GM23338 (cell line): ENCODE data around the gene TMEM123. TPM values are rescaled to one million over a fixed set of nuclear protein-coding genes. Genes with fewer than 3 reads are reported as not detected.

Experiments used
- ATAC-seq: fragments of 200-7000 bp; cut with Tn5 transposase; 3 replicates; pipeline ENCODE4 v1.9.1; 2020
- DNase-seq: peaks from one replicate; pipeline ENCODE4 v3.0.0-alpha.2; 2015; ENCODE audit warnings: low spot score
- H2AFZ ChIP-seq: fragments of 200-600 bp; sonication (generic); 2 replicates; pipeline ENCODE4 v1.8.0; 2016; ENCODE audit warnings: antibody characterized with exemption, mild to moderate bottlenecking, moderate library complexity
- H3F3A ChIP-seq: fragments of 200-600 bp; sonication (generic); replicated peaks from 2 replicates; pipeline ENCODE4 v1.8.0; 2017; ENCODE audit warnings: antibody characterized with exemption, mixed run types, low read depth
- H3K27ac ChIP-seq: fragments of 200-600 bp; sonication (generic); 2 replicates; pipeline ENCODE4 v1.6.1; 2016; ENCODE audit warnings: low read depth
- H3K27me3 ChIP-seq: fragments of 200-600 bp; sonication (generic); 2 replicates; pipeline ENCODE4 v1.8.0; 2016; ENCODE audit warnings: mild to moderate bottlenecking, mixed run types, moderate library complexity; ENCODE audit not compliant: insufficient read depth
- H3K36me3 ChIP-seq: fragments of 200-600 bp; sonication (generic); 2 replicates; pipeline ENCODE4 v1.8.0; 2016; ENCODE audit warnings: mild to moderate bottlenecking; ENCODE audit not compliant: insufficient read depth
- H3K4me1 ChIP-seq: fragments of 200-600 bp; sonication (generic); 2 replicates; pipeline ENCODE4 v1.8.0; 2016; ENCODE audit warnings: mild to moderate bottlenecking, moderate library complexity; ENCODE audit not compliant: insufficient read depth
- H3K4me2 ChIP-seq: fragments of 200-600 bp; sonication (generic); 2 replicates; pipeline ENCODE4 v1.7.1; 2017; ENCODE audit warnings: mixed run types
- H3K4me3 ChIP-seq: fragments of 200-600 bp; sonication (generic); 2 replicates; pipeline ENCODE4 v1.6.1; 2016; ENCODE audit warnings: mixed run types
- H3K79me2 ChIP-seq: fragments of 200-600 bp; sonication (generic); replicated peaks from 2 replicates; pipeline ENCODE4 v1.8.0; 2017; ENCODE audit warnings: mild to moderate bottlenecking; ENCODE audit not compliant: insufficient read depth
- H3K9me2 ChIP-seq: fragments of 200-600 bp; sonication (generic); 2 replicates; pipeline ENCODE4 v1.8.0; 2017; ENCODE audit not compliant: insufficient read depth
- H4K20me1 ChIP-seq: fragments of 200-600 bp; sonication (generic); replicated peaks from 2 replicates; pipeline ENCODE4 v1.8.0; 2017; ENCODE audit warnings: mild to moderate bottlenecking; ENCODE audit not compliant: insufficient read depth
- H3K27ac Mint-ChIP-seq: 2 replicates; pipeline ENCODE4 v1.8.0; 2020; ENCODE audit warnings: inconsistent platforms, mild to moderate bottlenecking, moderate library complexity, mixed read lengths
- H3K27me3 Mint-ChIP-seq: 3 replicates; pipeline ENCODE4 v1.8.0; 2022; ENCODE audit warnings: low read depth, mild to moderate bottlenecking, moderate library complexity, mixed read lengths, inconsistent platforms; ENCODE audit not compliant: insufficient read depth, poor library complexity
- H3K36me3 Mint-ChIP-seq: 3 replicates; pipeline ENCODE4 v1.8.0; 2021; ENCODE audit warnings: low read depth, mild to moderate bottlenecking, inconsistent platforms, moderate library complexity, mixed read lengths
- H3K4me1 Mint-ChIP-seq: 3 replicates; pipeline ENCODE4 v1.8.0; 2020; ENCODE audit warnings: mild to moderate bottlenecking, inconsistent platforms, mixed read lengths
- H3K4me3 Mint-ChIP-seq: 3 replicates; pipeline ENCODE4 v1.8.0; 2021; ENCODE audit warnings: moderate library complexity, mild to moderate bottlenecking, inconsistent platforms, mixed read lengths
- H3K9me3 Mint-ChIP-seq: 3 replicates; pipeline ENCODE4 v1.8.0; 2020; ENCODE audit warnings: moderate library complexity, mild to moderate bottlenecking, inconsistent platforms, mixed read lengths
- CREB1 ChIP-seq: fragments of 250-450 bp; sonication (Bioruptor Pico); IDR thresholded peaks from 2 replicates; pipeline ENCODE4 v1.5.0; 2020; ENCODE audit warnings: low read depth, mild to moderate bottlenecking, moderate library complexity
- EZH2 ChIP-seq: fragments of 200-600 bp; sonication (generic); IDR thresholded peaks from one replicate; pipeline ENCODE4 v1.8.0; 2017; ENCODE audit warnings: antibody characterized with exemption, mild to moderate bottlenecking, low read depth; ENCODE audit not compliant: unreplicated experiment
- EZH2phosphoT487 ChIP-seq: fragments of 200-600 bp; sonication (generic); IDR thresholded peaks from one replicate; pipeline ENCODE4 v1.8.1; 2018; ENCODE audit warnings: antibody characterized with exemption; ENCODE audit not compliant: unreplicated experiment
- JUNB ChIP-seq: IDR thresholded peaks from one replicate; pipeline ENCODE4 v1.6.1; 2016; ENCODE audit warnings: antibody characterized with exemption; ENCODE audit not compliant: unreplicated experiment
- NANOG ChIP-seq: IDR thresholded peaks from 2 replicates; pipeline ENCODE4 v1.6.1; 2016; ENCODE audit warnings: antibody characterized with exemption, borderline replicate concordance
- POLR2AphosphoS5 ChIP-seq: IDR thresholded peaks from 2 replicates; pipeline ENCODE4 v1.6.1; 2016; ENCODE audit warnings: antibody characterized with exemption, low read depth
- STAT1 ChIP-seq: IDR thresholded peaks from one replicate; pipeline ENCODE4 v1.6.1; 2016; ENCODE audit warnings: antibody characterized with exemption; ENCODE audit not compliant: unreplicated experiment
- ZNF114 ChIP-seq: fragments of 250-450 bp; sonication (Bioruptor Pico); IDR thresholded peaks from 2 replicates; pipeline ENCODE4 v1.5.0; 2020; ENCODE audit warnings: mild to moderate bottlenecking, moderate library complexity
- ZNF331 ChIP-seq: fragments of 250-450 bp; sonication (Bioruptor Pico); IDR thresholded peaks from 2 replicates; pipeline ENCODE4 v1.5.0; 2020; ENCODE audit warnings: low read depth, mild to moderate bottlenecking, moderate library complexity
- polyA plus RNA-seq: library from polyadenylated mRNA; unstranded; fragments of >200 nt; fragmentation: Nextera tagmentation; extraction: Ambion mirVana; gene quantifications from 2 replicates; pipeline ENCODE4 v1.2.1, GENCODE V29; 2016
- total RNA-seq: library from RNA; depleted of rRNA; stranded (reverse); fragments of >200 nt; shearing (Covaris generic); gene quantifications from 2 replicates; pipeline ENCODE4 v1.2.3, GENCODE V29; 2014
- TF ChIP-seq, protein P1 (sequence below): fragments of 250-450 bp; sonication (Bioruptor Pico); IDR thresholded peaks from 2 replicates; pipeline ENCODE4 v1.5.0; 2020; ENCODE audit warnings: mild to moderate bottlenecking, moderate library complexity
- TF ChIP-seq, protein P2 (sequence below), 2 experiments: fragments of 200-600 bp in 1 of 2; sonication (generic) in 1 of 2; conservative IDR thresholded peaks; 2 replicates each; pipeline versions ENCODE4 v1.5.1 to v1.6.1; 2016 to 2017; ENCODE audit warnings: antibody characterized with exemption in 2 of 2, low read depth in 2 of 2, mild to moderate bottlenecking in 2 of 2, moderate library complexity in 1 of 2
- TF ChIP-seq, protein P3 (sequence below): IDR thresholded peaks from one replicate; pipeline ENCODE4 v1.6.1; 2018; ENCODE audit warnings: antibody characterized with exemption; ENCODE audit not compliant: unreplicated experiment
- TF ChIP-seq, protein P4 (sequence below): IDR thresholded peaks from 2 replicates; pipeline ENCODE4 v1.6.1; 2016; ENCODE audit warnings: antibody characterized with exemption

TMEM123 gene
- total and polyA plus RNA-seq, 2 experiments from 2014 or later, result 44.1 to 61.0 TPM

DNA sequence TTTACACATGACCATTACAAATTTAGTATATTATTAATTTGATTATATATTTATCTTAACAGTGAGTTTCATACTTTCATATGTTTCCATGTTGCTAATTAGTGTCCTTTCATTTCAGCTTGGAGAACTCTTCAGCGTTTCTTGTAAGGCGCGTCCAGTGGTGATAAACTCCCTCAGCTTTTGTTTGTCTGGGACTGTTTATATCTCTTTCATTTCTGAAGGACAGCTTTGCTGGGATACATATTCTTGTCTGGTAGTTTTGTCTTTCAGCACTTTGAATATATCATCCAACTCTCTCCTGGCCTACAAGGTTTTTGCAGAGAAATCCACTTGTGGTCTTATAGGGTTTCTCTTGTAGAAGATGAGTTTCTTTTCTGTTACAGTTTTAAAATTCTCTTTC, 93.2 kb downstream of the TMEM123 start:
- DNase-seq, result no peak
- H3K4me3 Mint-ChIP-seq, result no peak overlapping the region
- Histone ChIP-seq H3K9me2 (no peaks in the 10 kb centered on the region), H4K20me1 (peaks cover 8% of the 10 kb centered on the region; the same call in 1 of the 2 replicates), H3K36me3 (no peaks in the 10 kb centered on the region), H3K4me3 (no peak overlapping the region), H3K4me2 (no peak overlapping the region), H2AFZ (no peak overlapping the region), H3K4me1 (no peaks in the 10 kb centered on the region), H3K79me2 (peaks cover 26% of the 10 kb centered on the region), H3K27ac (no peak overlapping the region), H3F3A (no peaks in the 10 kb centered on the region), H3K27me3 (no peaks in the 10 kb centered on the region)
- no peaks in the 10 kb centered on the region for H3K4me1 Mint-ChIP-seq
- H3K36me3 Mint-ChIP-seq, result peaks cover 46% of the 10 kb centered on the region
- no peak overlapping the region for H3K27ac Mint-ChIP-seq
- TF ChIP-seq, protein P1, sequence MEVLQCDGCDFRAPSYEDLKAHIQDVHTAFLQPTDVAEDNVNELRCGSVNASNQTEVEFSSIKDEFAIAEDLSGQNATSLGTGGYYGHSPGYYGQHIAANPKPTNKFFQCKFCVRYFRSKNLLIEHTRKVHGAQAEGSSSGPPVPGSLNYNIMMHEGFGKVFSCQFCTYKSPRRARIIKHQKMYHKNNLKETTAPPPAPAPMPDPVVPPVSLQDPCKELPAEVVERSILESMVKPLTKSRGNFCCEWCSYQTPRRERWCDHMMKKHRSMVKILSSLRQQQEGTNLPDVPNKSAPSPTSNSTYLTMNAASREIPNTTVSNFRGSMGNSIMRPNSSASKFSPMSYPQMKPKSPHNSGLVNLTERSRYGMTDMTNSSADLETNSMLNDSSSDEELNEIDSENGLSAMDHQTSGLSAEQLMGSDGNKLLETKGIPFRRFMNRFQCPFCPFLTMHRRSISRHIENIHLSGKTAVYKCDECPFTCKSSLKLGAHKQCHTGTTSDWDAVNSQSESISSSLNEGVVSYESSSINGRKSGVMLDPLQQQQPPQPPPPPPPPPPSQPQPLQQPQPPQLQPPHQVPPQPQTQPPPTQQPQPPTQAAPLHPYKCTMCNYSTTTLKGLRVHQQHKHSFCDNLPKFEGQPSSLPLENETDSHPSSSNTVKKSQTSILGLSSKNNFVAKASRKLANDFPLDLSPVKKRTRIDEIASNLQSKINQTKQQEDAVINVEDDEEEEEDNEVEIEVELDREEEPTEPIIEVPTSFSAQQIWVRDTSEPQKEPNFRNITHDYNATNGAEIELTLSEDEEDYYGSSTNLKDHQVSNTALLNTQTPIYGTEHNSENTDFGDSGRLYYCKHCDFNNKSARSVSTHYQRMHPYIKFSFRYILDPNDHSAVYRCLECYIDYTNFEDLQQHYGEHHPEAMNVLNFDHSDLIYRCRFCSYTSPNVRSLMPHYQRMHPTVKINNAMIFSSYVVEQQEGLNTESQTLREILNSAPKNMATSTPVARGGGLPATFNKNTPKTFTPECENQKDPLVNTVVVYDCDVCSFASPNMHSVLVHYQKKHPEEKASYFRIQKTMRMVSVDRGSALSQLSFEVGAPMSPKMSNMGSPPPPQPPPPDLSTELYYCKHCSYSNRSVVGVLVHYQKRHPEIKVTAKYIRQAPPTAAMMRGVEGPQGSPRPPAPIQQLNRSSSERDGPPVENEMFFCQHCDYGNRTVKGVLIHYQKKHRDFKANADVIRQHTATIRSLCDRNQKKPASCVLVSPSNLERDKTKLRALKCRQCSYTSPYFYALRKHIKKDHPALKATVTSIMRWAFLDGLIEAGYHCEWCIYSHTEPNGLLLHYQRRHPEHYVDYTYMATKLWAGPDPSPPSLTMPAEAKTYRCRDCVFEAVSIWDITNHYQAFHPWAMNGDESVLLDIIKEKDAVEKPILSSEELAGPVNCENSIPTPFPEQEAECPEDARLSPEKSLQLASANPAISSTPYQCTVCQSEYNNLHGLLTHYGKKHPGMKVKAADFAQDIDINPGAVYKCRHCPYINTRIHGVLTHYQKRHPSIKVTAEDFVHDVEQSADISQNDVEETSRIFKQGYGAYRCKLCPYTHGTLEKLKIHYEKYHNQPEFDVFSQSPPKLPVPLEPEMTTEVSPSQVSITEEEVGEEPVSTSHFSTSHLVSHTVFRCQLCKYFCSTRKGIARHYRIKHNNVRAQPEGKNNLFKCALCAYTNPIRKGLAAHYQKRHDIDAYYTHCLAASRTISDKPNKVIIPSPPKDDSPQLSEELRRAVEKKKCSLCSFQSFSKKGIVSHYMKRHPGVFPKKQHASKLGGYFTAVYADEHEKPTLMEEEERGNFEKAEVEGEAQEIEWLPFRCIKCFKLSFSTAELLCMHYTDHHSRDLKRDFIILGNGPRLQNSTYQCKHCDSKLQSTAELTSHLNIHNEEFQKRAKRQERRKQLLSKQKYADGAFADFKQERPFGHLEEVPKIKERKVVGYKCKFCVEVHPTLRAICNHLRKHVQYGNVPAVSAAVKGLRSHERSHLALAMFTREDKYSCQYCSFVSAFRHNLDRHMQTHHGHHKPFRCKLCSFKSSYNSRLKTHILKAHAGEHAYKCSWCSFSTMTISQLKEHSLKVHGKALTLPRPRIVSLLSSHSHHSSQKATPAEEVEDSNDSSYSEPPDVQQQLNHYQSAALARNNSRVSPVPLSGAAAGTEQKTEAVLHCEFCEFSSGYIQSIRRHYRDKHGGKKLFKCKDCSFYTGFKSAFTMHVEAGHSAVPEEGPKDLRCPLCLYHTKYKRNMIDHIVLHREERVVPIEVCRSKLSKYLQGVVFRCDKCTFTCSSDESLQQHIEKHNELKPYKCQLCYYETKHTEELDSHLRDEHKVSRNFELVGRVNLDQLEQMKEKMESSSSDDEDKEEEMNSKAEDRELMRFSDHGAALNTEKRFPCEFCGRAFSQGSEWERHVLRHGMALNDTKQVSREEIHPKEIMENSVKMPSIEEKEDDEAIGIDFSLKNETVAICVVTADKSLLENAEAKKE (CRISPR knock-in tag), result no peak
- TF ChIP-seq, protein P2, sequence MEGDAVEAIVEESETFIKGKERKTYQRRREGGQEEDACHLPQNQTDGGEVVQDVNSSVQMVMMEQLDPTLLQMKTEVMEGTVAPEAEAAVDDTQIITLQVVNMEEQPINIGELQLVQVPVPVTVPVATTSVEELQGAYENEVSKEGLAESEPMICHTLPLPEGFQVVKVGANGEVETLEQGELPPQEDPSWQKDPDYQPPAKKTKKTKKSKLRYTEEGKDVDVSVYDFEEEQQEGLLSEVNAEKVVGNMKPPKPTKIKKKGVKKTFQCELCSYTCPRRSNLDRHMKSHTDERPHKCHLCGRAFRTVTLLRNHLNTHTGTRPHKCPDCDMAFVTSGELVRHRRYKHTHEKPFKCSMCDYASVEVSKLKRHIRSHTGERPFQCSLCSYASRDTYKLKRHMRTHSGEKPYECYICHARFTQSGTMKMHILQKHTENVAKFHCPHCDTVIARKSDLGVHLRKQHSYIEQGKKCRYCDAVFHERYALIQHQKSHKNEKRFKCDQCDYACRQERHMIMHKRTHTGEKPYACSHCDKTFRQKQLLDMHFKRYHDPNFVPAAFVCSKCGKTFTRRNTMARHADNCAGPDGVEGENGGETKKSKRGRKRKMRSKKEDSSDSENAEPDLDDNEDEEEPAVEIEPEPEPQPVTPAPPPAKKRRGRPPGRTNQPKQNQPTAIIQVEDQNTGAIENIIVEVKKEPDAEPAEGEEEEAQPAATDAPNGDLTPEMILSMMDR (conservative IDR thresholded peaks at IDR 0.05; ENCODE audit: low read depth in 2 of 2), result no peak
- TF ChIP-seq ZNF114 (CRISPR knock-in tag), result no peak
- no peak for TF ChIP-seq EZH2phosphoT487
- no peak for TF ChIP-seq EZH2
- TF ChIP-seq POLR2AphosphoS5, result no peak
- no peak for TF ChIP-seq ZNF331 (CRISPR knock-in tag)
- no peak for TF ChIP-seq JUNB
- no peak for TF ChIP-seq NANOG
- no peak for TF ChIP-seq STAT1
- TF ChIP-seq, protein P3, sequence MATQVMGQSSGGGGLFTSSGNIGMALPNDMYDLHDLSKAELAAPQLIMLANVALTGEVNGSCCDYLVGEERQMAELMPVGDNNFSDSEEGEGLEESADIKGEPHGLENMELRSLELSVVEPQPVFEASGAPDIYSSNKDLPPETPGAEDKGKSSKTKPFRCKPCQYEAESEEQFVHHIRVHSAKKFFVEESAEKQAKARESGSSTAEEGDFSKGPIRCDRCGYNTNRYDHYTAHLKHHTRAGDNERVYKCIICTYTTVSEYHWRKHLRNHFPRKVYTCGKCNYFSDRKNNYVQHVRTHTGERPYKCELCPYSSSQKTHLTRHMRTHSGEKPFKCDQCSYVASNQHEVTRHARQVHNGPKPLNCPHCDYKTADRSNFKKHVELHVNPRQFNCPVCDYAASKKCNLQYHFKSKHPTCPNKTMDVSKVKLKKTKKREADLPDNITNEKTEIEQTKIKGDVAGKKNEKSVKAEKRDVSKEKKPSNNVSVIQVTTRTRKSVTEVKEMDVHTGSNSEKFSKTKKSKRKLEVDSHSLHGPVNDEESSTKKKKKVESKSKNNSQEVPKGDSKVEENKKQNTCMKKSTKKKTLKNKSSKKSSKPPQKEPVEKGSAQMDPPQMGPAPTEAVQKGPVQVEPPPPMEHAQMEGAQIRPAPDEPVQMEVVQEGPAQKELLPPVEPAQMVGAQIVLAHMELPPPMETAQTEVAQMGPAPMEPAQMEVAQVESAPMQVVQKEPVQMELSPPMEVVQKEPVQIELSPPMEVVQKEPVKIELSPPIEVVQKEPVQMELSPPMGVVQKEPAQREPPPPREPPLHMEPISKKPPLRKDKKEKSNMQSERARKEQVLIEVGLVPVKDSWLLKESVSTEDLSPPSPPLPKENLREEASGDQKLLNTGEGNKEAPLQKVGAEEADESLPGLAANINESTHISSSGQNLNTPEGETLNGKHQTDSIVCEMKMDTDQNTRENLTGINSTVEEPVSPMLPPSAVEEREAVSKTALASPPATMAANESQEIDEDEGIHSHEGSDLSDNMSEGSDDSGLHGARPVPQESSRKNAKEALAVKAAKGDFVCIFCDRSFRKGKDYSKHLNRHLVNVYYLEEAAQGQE, result no peak
- TF ChIP-seq, protein P4, sequence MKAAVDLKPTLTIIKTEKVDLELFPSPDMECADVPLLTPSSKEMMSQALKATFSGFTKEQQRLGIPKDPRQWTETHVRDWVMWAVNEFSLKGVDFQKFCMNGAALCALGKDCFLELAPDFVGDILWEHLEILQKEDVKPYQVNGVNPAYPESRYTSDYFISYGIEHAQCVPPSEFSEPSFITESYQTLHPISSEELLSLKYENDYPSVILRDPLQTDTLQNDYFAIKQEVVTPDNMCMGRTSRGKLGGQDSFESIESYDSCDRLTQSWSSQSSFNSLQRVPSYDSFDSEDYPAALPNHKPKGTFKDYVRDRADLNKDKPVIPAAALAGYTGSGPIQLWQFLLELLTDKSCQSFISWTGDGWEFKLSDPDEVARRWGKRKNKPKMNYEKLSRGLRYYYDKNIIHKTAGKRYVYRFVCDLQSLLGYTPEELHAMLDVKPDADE, result no peak
- TF ChIP-seq CREB1, result no peak
- ATAC-seq, result no peak
- H3K9me3 Mint-ChIP-seq, result peaks cover 8% of the 10 kb centered on the region; the same call in 2 of the 3 replicates
- no peaks in the 10 kb centered on the region for H3K27me3 Mint-ChIP-seq
